ENCODE results near the gene CRNKL1. TPM values are rescaled to one million over a fixed set of nuclear protein-coding genes. Genes with fewer than 3 reads are reported as not detected.

CRNKL1 gene
- polyA plus RNA-seq, 1 of the 3 experiments (the other 2 are of a cell fraction), result 7.6 TPM

GRCh38 chr20:20052074-20052970 is at the start of gene CRNKL1, which contains the start of gene CFAP61 (continued):
- TF ChIP-seq PBX3 (IDR thresholded peaks at IDR 0.05) (no peak), RXRA (IDR thresholded peaks at IDR 0.05; ENCODE audit: borderline replicate concordance, low read depth) (no peak), POLR2AphosphoS5 (IDR thresholded peaks at IDR 0.05; ENCODE audit: low read depth, low read length) (peak; percentile 58; the same call in 1 of the 2 replicates), GABPA (IDR thresholded peaks at IDR 0.05; ENCODE audit: low read depth) (peak; percentile 95), FOXJ3 (CRISPR knock-in tag; IDR thresholded peaks at IDR 0.05) (no peak), YY1 (IDR thresholded peaks at IDR 0.05; ENCODE audit: low read depth) (0 out of 2 replicates have a peak, but pooled peaks have one; percentile 18)
- TF ChIP-seq, protein P1, sequence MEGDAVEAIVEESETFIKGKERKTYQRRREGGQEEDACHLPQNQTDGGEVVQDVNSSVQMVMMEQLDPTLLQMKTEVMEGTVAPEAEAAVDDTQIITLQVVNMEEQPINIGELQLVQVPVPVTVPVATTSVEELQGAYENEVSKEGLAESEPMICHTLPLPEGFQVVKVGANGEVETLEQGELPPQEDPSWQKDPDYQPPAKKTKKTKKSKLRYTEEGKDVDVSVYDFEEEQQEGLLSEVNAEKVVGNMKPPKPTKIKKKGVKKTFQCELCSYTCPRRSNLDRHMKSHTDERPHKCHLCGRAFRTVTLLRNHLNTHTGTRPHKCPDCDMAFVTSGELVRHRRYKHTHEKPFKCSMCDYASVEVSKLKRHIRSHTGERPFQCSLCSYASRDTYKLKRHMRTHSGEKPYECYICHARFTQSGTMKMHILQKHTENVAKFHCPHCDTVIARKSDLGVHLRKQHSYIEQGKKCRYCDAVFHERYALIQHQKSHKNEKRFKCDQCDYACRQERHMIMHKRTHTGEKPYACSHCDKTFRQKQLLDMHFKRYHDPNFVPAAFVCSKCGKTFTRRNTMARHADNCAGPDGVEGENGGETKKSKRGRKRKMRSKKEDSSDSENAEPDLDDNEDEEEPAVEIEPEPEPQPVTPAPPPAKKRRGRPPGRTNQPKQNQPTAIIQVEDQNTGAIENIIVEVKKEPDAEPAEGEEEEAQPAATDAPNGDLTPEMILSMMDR (IDR thresholded peaks at IDR 0.05), result no peak
- TF ChIP-seq, protein P2, sequence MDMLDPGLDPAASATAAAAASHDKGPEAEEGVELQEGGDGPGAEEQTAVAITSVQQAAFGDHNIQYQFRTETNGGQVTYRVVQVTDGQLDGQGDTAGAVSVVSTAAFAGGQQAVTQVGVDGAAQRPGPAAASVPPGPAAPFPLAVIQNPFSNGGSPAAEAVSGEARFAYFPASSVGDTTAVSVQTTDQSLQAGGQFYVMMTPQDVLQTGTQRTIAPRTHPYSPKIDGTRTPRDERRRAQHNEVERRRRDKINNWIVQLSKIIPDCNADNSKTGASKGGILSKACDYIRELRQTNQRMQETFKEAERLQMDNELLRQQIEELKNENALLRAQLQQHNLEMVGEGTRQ (IDR thresholded peaks at IDR 0.05; ENCODE audit: borderline replicate concordance, low read depth, low read length), result no peak

GRCh38 chr20:20100881-20101280 is 48.6 kb upstream of the CRNKL1 start:
- no peaks in the 10 kb centered on the region for H3K79me2 ChIP-seq (ENCODE audit: insufficient read depth)
- no peak for DNase-seq
- no peak overlapping the region for H3K27ac ChIP-seq (ENCODE audit: low read depth in 2 of 2, low read length in 1 of 2)
- no peak overlapping the region for H3K4me3 ChIP-seq (ENCODE audit: low read depth in 2 of 2, low read length in 1 of 2)
- H3K9me3 ChIP-seq, result no peaks in the 10 kb centered on the region
- no peak overlapping the region for H2AFZ ChIP-seq (ENCODE audit: low read depth)
- no peaks in the 10 kb centered on the region for H3F3A ChIP-seq (replicated peaks; ENCODE audit: insufficient read depth)
- no peak for TF ChIP-seq RCOR1 (IDR thresholded peaks at IDR 0.05; ENCODE audit: low read length)
- no peak for TF ChIP-seq GATA2 (CRISPR knock-in tag; IDR thresholded peaks at IDR 0.05)
- no peak for TF ChIP-seq RXRA (IDR thresholded peaks at IDR 0.05; ENCODE audit: borderline replicate concordance, low read depth)
- TF ChIP-seq, protein P2 (IDR thresholded peaks at IDR 0.05; ENCODE audit: borderline replicate concordance, low read depth, low read length), result no peak
- no peak for TF ChIP-seq FOXM1 (IDR thresholded peaks at IDR 0.05; ENCODE audit: low read depth)
- H3K9ac ChIP-seq, result no peak overlapping the region
- CTCF ChIA-PET, result interaction anchor here (0.9 kb wide), 2 partner anchors 17 to 136 kb away, joined by 3 read pairs; no protein-coding TSS in a partner anchor
- H3K9me2 ChIP-seq, result no peaks in the 10 kb centered on the region
- H4K20me1 ChIP-seq (ENCODE audit: insufficient read depth), result no peaks in the 10 kb centered on the region
- H3K4me1 ChIP-seq (ENCODE audit: control insufficient read depth in 1 of 2, insufficient read depth in 2 of 2, low read depth in 1 of 2, low read length in 1 of 2), result no peaks in the 10 kb centered on the region; a peak in 1 of 4 replicates
- H3K36me3 ChIP-seq (replicated peaks in 1 of 2; ENCODE audit: control insufficient read depth in 1 of 2, insufficient read depth in 2 of 2, low read length in 1 of 2), result no peaks in the 10 kb centered on the region
- POLR2A ChIA-PET, result no interaction called here
- no peak overlapping the region for H3K4me2 ChIP-seq
- H3K27me3 ChIP-seq (ENCODE audit: insufficient read depth), result peaks cover 6% of the 10 kb centered on the region

Data from SK-N-SH (cell line).